ENCODE measurements around the gene SORCS2.

The SORCS2 gene

GRCh38 chr4:7487998-7488671, 295.8 kb downstream of the SORCS2 start:
- H3K27ac Mint-ChIP-seq, result no peak overlapping the region
- no peaks in the 10 kb centered on the region for H3K9me3 Mint-ChIP-seq
- no peaks in the 10 kb centered on the region for H3K36me3 Mint-ChIP-seq (ENCODE audit: low read depth)
- no peaks in the 10 kb centered on the region for H3K4me1 Mint-ChIP-seq (ENCODE audit: low read depth)
- intact Hi-C loops (cut with micrococcal nuclease), result no loop called here
- H3K27me3 Mint-ChIP-seq, result peaks cover 40% of the 10 kb centered on the region
- H3K4me3 Mint-ChIP-seq, result no peak overlapping the region

GRCh38 chr4:7491915-7492314, 299.6 kb downstream of the SORCS2 start:
- intact Hi-C loops (cut with micrococcal nuclease), result no loop called here
- Mint-ChIP-seq H3K27me3 (peaks cover 25% of the 10 kb centered on the region), H3K9me3 (no peaks in the 10 kb centered on the region), H3K27ac (no peak overlapping the region), H3K4me3 (no peak overlapping the region), H3K36me3 (ENCODE audit: low read depth) (no peaks in the 10 kb centered on the region), H3K4me1 (ENCODE audit: low read depth) (no peaks in the 10 kb centered on the region)

GRCh38 chr4:7498446-7499200, 306.3 kb downstream of the SORCS2 start:
- H3K9me3 Mint-ChIP-seq, result no peaks in the 10 kb centered on the region
- H3K36me3 Mint-ChIP-seq (ENCODE audit: low read depth), result no peaks in the 10 kb centered on the region
- H3K27ac Mint-ChIP-seq, result no peak overlapping the region
- peaks cover 11% of the 10 kb centered on the region for H3K27me3 Mint-ChIP-seq
- intact Hi-C loops (cut with micrococcal nuclease), result no loop called here
- no peaks in the 10 kb centered on the region for H3K4me1 Mint-ChIP-seq (ENCODE audit: low read depth)
- no peak overlapping the region for H3K4me3 Mint-ChIP-seq

GRCh38 chr4:7499661-7500060, 307.3 kb downstream of the SORCS2 start:
- no peak overlapping the region for H3K4me3 Mint-ChIP-seq
- H3K4me1 Mint-ChIP-seq (ENCODE audit: low read depth), result no peaks in the 10 kb centered on the region
- intact Hi-C loops (cut with micrococcal nuclease), result no loop called here
- no peaks in the 10 kb centered on the region for H3K9me3 Mint-ChIP-seq
- no peaks in the 10 kb centered on the region for H3K36me3 Mint-ChIP-seq (ENCODE audit: low read depth)
- peaks cover 11% of the 10 kb centered on the region for H3K27me3 Mint-ChIP-seq
- no peak overlapping the region for H3K27ac Mint-ChIP-seq

GRCh38 chr4:7500404-7500803, 308.1 kb downstream of the SORCS2 start:
- H3K4me3 Mint-ChIP-seq, result no peak overlapping the region
- no peaks in the 10 kb centered on the region for H3K9me3 Mint-ChIP-seq
- H3K27me3 Mint-ChIP-seq, result peaks cover 11% of the 10 kb centered on the region
- no peaks in the 10 kb centered on the region for H3K4me1 Mint-ChIP-seq (ENCODE audit: low read depth)
- no peaks in the 10 kb centered on the region for H3K36me3 Mint-ChIP-seq (ENCODE audit: low read depth)
- intact Hi-C loops (cut with micrococcal nuclease), result no loop called here
- no peak overlapping the region for H3K27ac Mint-ChIP-seq

GRCh38 chr4:7501314-7501713, 309.0 kb downstream of the SORCS2 start:
- no peak overlapping the region for H3K27ac Mint-ChIP-seq
- no peak overlapping the region for H3K4me3 Mint-ChIP-seq
- H3K27me3 Mint-ChIP-seq, result peaks cover 11% of the 10 kb centered on the region
- no peaks in the 10 kb centered on the region for H3K4me1 Mint-ChIP-seq (ENCODE audit: low read depth)
- H3K9me3 Mint-ChIP-seq, result no peaks in the 10 kb centered on the region
- H3K36me3 Mint-ChIP-seq (ENCODE audit: low read depth), result no peaks in the 10 kb centered on the region
- intact Hi-C loops (cut with micrococcal nuclease), result no loop called here

- H3K9me3 Mint-ChIP-seq, result no peaks in the 10 kb centered on the region
- peaks cover 11% of the 10 kb centered on the region for H3K27me3 Mint-ChIP-seq
- no peak overlapping the region for H3K27ac Mint-ChIP-seq
- no peaks in the 10 kb centered on the region for H3K4me1 Mint-ChIP-seq (ENCODE audit: low read depth)
- no peaks in the 10 kb centered on the region for H3K36me3 Mint-ChIP-seq (ENCODE audit: low read depth)
- intact Hi-C loops (cut with micrococcal nuclease), result no loop called here
- no peak overlapping the region for H3K4me3 Mint-ChIP-seq
Observed at GRCh38 chr4:7501873-7502272, 309.5 kb downstream of the SORCS2 start.

GRCh38 chr4:7503559-7504249, 311.4 kb downstream of the SORCS2 start:
- intact Hi-C loops (cut with micrococcal nuclease), result no loop called here
- Mint-ChIP-seq H3K4me1 (ENCODE audit: low read depth) (no peaks in the 10 kb centered on the region), H3K27ac (no peak overlapping the region), H3K27me3 (peaks cover 16% of the 10 kb centered on the region), H3K36me3 (ENCODE audit: low read depth) (no peaks in the 10 kb centered on the region), H3K9me3 (no peaks in the 10 kb centered on the region), H3K4me3 (no peak overlapping the region)

- intact Hi-C loops (cut with micrococcal nuclease), result no loop called here
- H3K36me3 Mint-ChIP-seq (ENCODE audit: low read depth), result no peaks in the 10 kb centered on the region
- H3K27ac Mint-ChIP-seq, result no peak overlapping the region
- peaks cover 25% of the 10 kb centered on the region for H3K27me3 Mint-ChIP-seq
- no peaks in the 10 kb centered on the region for H3K9me3 Mint-ChIP-seq
- no peaks in the 10 kb centered on the region for H3K4me1 Mint-ChIP-seq (ENCODE audit: low read depth)
- no peak overlapping the region for H3K4me3 Mint-ChIP-seq
Observed at GRCh38 chr4:7505116-7505900, 313.0 kb downstream of the SORCS2 start.

GRCh38 chr4:7506119-7506518, 313.8 kb downstream of the SORCS2 start:
- no peaks in the 10 kb centered on the region for H3K4me1 Mint-ChIP-seq (ENCODE audit: low read depth)
- H3K9me3 Mint-ChIP-seq, result no peaks in the 10 kb centered on the region
- no peaks in the 10 kb centered on the region for H3K36me3 Mint-ChIP-seq (ENCODE audit: low read depth)
- H3K27me3 Mint-ChIP-seq, result peaks cover 30% of the 10 kb centered on the region
- no peak overlapping the region for H3K27ac Mint-ChIP-seq
- no peak overlapping the region for H3K4me3 Mint-ChIP-seq
- intact Hi-C loops (cut with micrococcal nuclease), result no loop called here

GRCh38 chr4:7506572-7506971, 314.2 kb downstream of the SORCS2 start:
- intact Hi-C loops (cut with micrococcal nuclease), result no loop called here
- Mint-ChIP-seq H3K4me1 (ENCODE audit: low read depth) (no peaks in the 10 kb centered on the region), H3K4me3 (no peak overlapping the region), H3K36me3 (ENCODE audit: low read depth) (no peaks in the 10 kb centered on the region), H3K9me3 (no peaks in the 10 kb centered on the region), H3K27ac (no peak overlapping the region), H3K27me3 (peaks cover 34% of the 10 kb centered on the region)

GRCh38 chr4:7507381-7507780, 315.0 kb downstream of the SORCS2 start:
- H3K27me3 Mint-ChIP-seq, result peaks cover 34% of the 10 kb centered on the region
- intact Hi-C loops (cut with micrococcal nuclease), result no loop called here
- no peak overlapping the region for H3K27ac Mint-ChIP-seq
- H3K36me3 Mint-ChIP-seq (ENCODE audit: low read depth), result no peaks in the 10 kb centered on the region
- no peaks in the 10 kb centered on the region for H3K9me3 Mint-ChIP-seq
- no peak overlapping the region for H3K4me3 Mint-ChIP-seq
- no peaks in the 10 kb centered on the region for H3K4me1 Mint-ChIP-seq (ENCODE audit: low read depth)

GRCh38 chr4:7510066-7510465, 317.7 kb downstream of the SORCS2 start:
- no peak overlapping the region for H3K27ac Mint-ChIP-seq
- no peaks in the 10 kb centered on the region for H3K9me3 Mint-ChIP-seq
- no peak overlapping the region for H3K4me3 Mint-ChIP-seq
- H3K36me3 Mint-ChIP-seq (ENCODE audit: low read depth), result no peaks in the 10 kb centered on the region
- intact Hi-C loops (cut with micrococcal nuclease), result no loop called here
- H3K4me1 Mint-ChIP-seq (ENCODE audit: low read depth), result no peaks in the 10 kb centered on the region
- peaks cover 38% of the 10 kb centered on the region for H3K27me3 Mint-ChIP-seq

GRCh38 chr4:7510538-7510937, 318.2 kb downstream of the SORCS2 start:
- Mint-ChIP-seq H3K9me3 (no peaks in the 10 kb centered on the region), H3K27me3 (peaks cover 39% of the 10 kb centered on the region), H3K27ac (no peak overlapping the region), H3K4me1 (ENCODE audit: low read depth) (no peaks in the 10 kb centered on the region), H3K4me3 (no peak overlapping the region), H3K36me3 (ENCODE audit: low read depth) (no peaks in the 10 kb centered on the region)
- intact Hi-C loops (cut with micrococcal nuclease), result no loop called here

Measured in dendritic cell treated with granulocyte-macrophage colony-stimulating factor and Interleukin-4, amounts not matched to agents 40 ng/mL and 50 ng/mL, for 4 days (primary cell).